ENCODE data around the gene NAT16.

GRCh38 chr7:101205901-101206664 is 26.0 kb upstream of the NAT16 start:
- TF ChIP-seq CTCF (IDR thresholded peaks at IDR 0.05 in 4 of 5, conservative IDR thresholded peaks at IDR 0.05 in 1 of 5) = no peak
- no peak for TF ChIP-seq POLR2A (IDR thresholded peaks at IDR 0.05)

Data from gastrocnemius medialis (tissue), 4 donors.